ENCODE results near the gene HOTAIR. TPM values are rescaled to one million over a fixed set of nuclear protein-coding genes. Genes with fewer than 3 reads are reported as not detected.

HOTAIR gene
- total and polyA plus RNA-seq, 4 donors, result not detected

GRCh38 chr12:53956914-53957536 lies 17.7 kb downstream of the HOTAIR start:
- TF ChIP-seq FOXA1 (IDR thresholded peaks at IDR 0.05), result no peak
- no peak for TF ChIP-seq MAX (IDR thresholded peaks at IDR 0.05)
- no peak for TF ChIP-seq SP1 (IDR thresholded peaks at IDR 0.05)
- TF ChIP-seq RAD21 (IDR thresholded peaks at IDR 0.05), result no peak
- TF ChIP-seq ATF3 (IDR thresholded peaks at IDR 0.05), result no peak
- TF ChIP-seq FOXA2 (IDR thresholded peaks at IDR 0.05), result no peak
- TF ChIP-seq GABPA (IDR thresholded peaks at IDR 0.05 in 1 of 2, conservative IDR thresholded peaks at IDR 0.05 in 1 of 2), result no peak
- H3K36me3 ChIP-seq (ENCODE audit: control insufficient read depth in 4 of 4, insufficient read depth in 3 of 4, low read depth in 1 of 4, low read length in 3 of 4), result no peaks in the 10 kb centered on the region
- no peak overlapping the region for H3K9ac ChIP-seq (ENCODE audit: low read depth in 1 of 2, low read length in 2 of 2)
- no peak for DNase-seq (ENCODE audit: low spot score)
- 18% methylated on average over 11 of the region's 11 CpGs for WGBS
- H3K27ac ChIP-seq (ENCODE audit: low read depth in 1 of 2, low read length in 2 of 2), result no peak overlapping the region
- no peak overlapping the region for H3K4me3 ChIP-seq (ENCODE audit: low read depth in 1 of 3, low read length in 3 of 3)
- H3K27me3 ChIP-seq (ENCODE audit: control insufficient read depth in 4 of 4, insufficient read depth in 4 of 4, low read length in 3 of 4), result peaks cover 13 to 46% (median 27%) of the 10 kb centered on the region in 4 donors
- peaks cover 0 to 2% (median 0%) of the 10 kb centered on the region in 4 donors for H3K4me1 ChIP-seq (ENCODE audit: control insufficient read depth in 4 of 4, insufficient read depth in 4 of 4, low read length in 3 of 4)
- H3K9me3 ChIP-seq (ENCODE audit: control insufficient read depth in 4 of 4, low read length in 3 of 4), result peaks cover 0 to 3% (median 0%) of the 10 kb centered on the region in 4 donors

DNA sequence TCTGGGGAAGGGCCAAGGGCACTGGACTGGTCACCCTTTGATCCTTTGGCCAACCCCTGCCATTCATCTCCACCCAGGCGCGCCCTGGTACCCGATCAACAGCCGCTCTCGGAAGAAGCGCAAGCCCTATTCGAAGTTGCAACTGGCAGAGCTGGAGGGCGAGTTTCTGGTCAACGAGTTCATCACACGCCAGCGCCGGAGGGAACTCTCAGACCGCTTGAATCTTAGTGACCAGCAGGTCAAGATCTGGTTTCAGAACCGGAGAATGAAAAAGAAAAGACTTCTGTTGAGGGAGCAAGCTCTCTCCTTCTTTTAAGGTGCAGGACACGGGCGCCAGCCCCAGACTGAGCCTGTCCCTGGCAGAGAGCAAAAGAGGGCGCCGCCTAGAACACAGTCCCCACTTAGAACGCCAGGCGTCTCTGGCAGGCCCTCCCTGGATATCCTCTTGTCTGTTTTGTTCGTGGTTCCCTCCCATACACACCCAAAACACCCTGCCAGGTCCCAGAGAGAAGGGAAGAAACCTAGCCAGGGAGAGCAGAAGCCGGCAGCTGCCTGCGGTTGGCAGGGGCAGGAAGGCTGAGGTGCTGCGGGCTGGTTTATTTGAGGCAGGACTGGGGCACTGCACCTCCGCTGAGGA lies 18.4 kb downstream of the HOTAIR start:
- Histone ChIP-seq H3K36me3 (ENCODE audit: control insufficient read depth in 4 of 4, insufficient read depth in 3 of 4, low read depth in 1 of 4, low read length in 3 of 4) (no peaks in the 10 kb centered on the region), H3K4me1 (ENCODE audit: control insufficient read depth in 4 of 4, insufficient read depth in 4 of 4, low read length in 3 of 4) (peaks cover 0 to 2% (median 0%) of the 10 kb centered on the region in 4 donors), H3K9me3 (ENCODE audit: control insufficient read depth in 4 of 4, low read length in 3 of 4) (peaks cover 0 to 4% (median 0%) of the 10 kb centered on the region in 4 donors), H3K4me3 (ENCODE audit: low read depth in 1 of 3, low read length in 3 of 3) (no peak overlapping the region), H3K9ac (ENCODE audit: low read depth in 1 of 2, low read length in 2 of 2) (no peak overlapping the region), H3K27ac (ENCODE audit: low read depth in 1 of 2, low read length in 2 of 2) (no peak overlapping the region), H3K27me3 (ENCODE audit: control insufficient read depth in 4 of 4, insufficient read depth in 4 of 4, low read length in 3 of 4) (peaks cover 13 to 47% (median 25%) of the 10 kb centered on the region in 4 donors)
- no peak for TF ChIP-seq ATF3 (IDR thresholded peaks at IDR 0.05)
- no peak for TF ChIP-seq CTCF (IDR thresholded peaks at IDR 0.05; ENCODE audit: low read depth, low read length, missing input control)
- TF ChIP-seq NR2F2 (IDR thresholded peaks at IDR 0.05), result no peak
- no peak for TF ChIP-seq YY1 (IDR thresholded peaks at IDR 0.05)
- no peak for TF ChIP-seq RAD21 (IDR thresholded peaks at IDR 0.05)
- no peak for TF ChIP-seq ZBTB33 (IDR thresholded peaks at IDR 0.05)
- TF ChIP-seq, protein P1, sequence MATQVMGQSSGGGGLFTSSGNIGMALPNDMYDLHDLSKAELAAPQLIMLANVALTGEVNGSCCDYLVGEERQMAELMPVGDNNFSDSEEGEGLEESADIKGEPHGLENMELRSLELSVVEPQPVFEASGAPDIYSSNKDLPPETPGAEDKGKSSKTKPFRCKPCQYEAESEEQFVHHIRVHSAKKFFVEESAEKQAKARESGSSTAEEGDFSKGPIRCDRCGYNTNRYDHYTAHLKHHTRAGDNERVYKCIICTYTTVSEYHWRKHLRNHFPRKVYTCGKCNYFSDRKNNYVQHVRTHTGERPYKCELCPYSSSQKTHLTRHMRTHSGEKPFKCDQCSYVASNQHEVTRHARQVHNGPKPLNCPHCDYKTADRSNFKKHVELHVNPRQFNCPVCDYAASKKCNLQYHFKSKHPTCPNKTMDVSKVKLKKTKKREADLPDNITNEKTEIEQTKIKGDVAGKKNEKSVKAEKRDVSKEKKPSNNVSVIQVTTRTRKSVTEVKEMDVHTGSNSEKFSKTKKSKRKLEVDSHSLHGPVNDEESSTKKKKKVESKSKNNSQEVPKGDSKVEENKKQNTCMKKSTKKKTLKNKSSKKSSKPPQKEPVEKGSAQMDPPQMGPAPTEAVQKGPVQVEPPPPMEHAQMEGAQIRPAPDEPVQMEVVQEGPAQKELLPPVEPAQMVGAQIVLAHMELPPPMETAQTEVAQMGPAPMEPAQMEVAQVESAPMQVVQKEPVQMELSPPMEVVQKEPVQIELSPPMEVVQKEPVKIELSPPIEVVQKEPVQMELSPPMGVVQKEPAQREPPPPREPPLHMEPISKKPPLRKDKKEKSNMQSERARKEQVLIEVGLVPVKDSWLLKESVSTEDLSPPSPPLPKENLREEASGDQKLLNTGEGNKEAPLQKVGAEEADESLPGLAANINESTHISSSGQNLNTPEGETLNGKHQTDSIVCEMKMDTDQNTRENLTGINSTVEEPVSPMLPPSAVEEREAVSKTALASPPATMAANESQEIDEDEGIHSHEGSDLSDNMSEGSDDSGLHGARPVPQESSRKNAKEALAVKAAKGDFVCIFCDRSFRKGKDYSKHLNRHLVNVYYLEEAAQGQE (IDR thresholded peaks at IDR 0.05), result no peak
- no peak for TF ChIP-seq HNF4G (IDR thresholded peaks at IDR 0.05)
- TF ChIP-seq TAF1 (conservative IDR thresholded peaks at IDR 0.05), result no peak
- no peak for TF ChIP-seq RXRA (IDR thresholded peaks at IDR 0.05)
- no peak for TF ChIP-seq FOXA2 (IDR thresholded peaks at IDR 0.05)
- DNase-seq (ENCODE audit: low spot score), result no peak
- 12% methylated on average over 25 of the region's 25 CpGs for WGBS
